Activated T-helper 9 cell treated with anti-CD3 and anti-CD28 coated beads, Interleukin-2, amount 50 U/mL, for 16 hours (primary cell): ENCODE data around the gene CERS2.
A peak's percentile ranks its signal among the peaks of the same experiment; 100 is the strongest.

ENCODE experiments used
- DNase-seq: peaks from one replicate; pipeline ENCODE4 v3.0.0-alpha.2; 2020; ENCODE audit warnings: low read depth

CERS2 gene

DNA sequence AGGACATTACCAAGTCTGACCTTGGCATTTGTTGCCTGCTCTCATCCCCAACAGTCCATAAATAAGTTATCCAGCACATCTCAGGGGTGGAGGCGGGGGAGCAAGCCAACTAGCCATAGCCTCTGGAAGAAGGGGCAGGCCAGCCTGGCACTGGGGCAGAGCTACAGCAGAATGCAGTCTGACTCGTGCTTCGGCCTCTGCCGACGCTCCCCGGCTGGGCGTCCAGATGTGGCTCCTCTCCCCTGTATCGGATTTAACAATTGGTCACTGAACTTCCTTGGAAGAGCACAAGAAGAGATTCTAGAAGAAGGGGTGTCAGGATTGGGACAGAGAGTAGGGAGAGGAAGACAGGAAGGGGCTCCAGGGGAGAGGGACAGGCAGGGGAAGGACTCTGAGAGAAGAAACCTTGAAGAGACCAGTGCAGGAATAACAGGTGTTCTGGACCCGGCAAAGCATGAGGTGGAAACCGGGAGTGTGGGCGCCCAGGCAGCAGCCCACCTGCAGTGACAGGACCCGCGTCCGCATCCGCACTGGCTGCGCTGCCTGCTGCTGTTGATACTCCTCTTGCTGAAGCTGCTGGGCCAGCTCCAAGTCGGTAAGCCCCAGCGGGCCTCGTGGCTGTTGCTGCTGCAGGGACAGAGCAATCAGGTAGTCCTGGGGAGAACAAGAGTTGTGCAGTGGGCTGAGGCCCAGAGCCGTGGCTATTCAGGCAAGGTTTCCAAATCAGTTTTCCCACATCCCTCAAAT lies 22.7 kb upstream of the CERS2 start:
- DNase-seq, result no peak

- DNase-seq, result no peak
Observed at GRCh38 chr1:150995896-150996295, 21.3 kb upstream of the CERS2 start.

DNA sequence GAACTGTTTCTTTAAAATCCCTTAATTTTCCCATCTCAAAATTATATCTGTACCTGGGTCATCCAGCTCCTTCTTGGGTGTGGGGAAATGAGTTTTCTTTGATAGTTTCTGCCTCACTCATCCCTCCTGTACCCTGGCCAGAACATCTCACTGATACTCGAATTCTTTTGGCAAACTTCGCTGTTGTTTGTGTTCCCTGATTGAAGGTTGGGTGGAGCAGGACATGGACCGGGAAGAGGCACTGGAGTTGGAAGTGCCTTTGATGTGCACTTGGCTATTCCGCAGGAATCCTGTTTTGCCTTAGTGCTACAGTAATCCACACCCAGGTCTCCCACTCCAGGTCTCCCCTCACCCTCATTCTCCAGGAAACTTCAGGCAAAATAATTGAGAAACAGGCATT lies 20.8 kb upstream of the CERS2 start:
- no peak for DNase-seq

GRCh38 chr1:150994248-150994647 lies 19.6 kb upstream of the CERS2 start:
- no peak for DNase-seq

DNA sequence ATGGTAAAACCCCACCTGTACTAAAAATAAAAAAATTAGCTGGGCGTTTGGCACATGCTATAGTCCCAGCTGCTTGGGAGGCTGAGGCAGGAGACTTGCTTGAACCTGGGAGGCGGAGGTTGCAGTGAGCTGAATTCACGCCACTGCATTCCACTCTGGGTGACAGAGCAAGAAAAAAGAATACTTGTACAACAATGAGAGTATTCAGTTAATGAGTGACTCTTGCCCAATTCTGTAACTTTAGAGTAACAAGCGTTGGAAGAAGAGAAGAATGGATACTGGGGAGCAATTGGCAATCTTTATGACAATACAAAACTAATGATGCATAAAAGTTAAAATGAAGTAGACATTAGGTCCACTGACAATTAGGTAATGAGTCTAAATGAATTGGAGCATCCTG lies 18.0 kb upstream of the CERS2 start:
- no peak for DNase-seq

DNA sequence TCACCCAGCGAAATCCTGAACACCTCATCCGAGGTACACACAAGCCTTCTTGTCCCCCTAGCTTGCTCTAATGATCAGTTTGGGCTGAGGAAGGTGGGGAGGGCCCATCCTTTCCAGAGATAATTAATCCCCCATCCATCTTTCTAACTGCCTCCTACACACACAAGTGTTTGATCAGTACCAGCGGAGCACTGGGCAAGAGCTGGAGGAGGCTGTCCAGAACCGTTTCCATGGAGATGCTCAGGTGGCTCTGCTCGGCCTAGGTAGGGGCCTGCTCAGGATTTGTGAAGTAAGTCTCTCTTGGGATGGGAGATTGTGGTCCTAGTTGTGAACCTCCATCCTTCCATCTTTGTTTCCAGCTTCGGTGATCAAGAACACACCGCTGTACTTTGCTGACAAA lies 13.3 kb upstream of the CERS2 start:
- no peak for DNase-seq

DNA sequence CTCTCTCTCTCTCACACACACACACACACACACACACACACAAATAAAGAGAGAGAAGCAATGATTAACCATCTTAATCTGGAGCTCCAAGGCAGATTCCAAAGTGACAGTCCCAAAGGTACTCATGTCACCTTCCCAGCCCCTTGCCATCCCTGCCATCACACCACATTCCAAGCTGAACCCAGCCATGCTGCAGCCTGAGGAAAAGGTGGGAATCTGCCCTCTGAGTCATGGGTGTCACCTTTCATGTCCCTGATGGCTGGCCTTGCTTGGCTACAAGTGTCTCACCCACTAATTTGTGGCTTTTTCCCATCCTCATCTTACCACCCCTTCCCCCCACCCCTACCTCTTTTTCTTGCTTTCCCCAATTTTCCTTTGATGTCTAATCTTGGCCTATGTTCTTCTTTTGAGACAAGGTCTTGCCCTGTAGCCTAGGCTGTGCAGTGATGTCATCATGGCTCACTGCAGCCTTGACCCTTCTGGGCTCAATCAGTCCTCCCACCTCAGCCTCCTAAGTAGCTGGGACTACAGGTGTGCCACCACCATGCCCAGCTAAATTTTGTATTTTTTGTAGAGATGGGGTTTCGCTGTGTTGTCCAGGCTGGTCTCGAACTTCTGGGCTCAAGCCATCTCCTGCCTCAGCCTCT lies 10.7 kb upstream of the CERS2 start:
- DNase-seq, result no peak

DNA sequence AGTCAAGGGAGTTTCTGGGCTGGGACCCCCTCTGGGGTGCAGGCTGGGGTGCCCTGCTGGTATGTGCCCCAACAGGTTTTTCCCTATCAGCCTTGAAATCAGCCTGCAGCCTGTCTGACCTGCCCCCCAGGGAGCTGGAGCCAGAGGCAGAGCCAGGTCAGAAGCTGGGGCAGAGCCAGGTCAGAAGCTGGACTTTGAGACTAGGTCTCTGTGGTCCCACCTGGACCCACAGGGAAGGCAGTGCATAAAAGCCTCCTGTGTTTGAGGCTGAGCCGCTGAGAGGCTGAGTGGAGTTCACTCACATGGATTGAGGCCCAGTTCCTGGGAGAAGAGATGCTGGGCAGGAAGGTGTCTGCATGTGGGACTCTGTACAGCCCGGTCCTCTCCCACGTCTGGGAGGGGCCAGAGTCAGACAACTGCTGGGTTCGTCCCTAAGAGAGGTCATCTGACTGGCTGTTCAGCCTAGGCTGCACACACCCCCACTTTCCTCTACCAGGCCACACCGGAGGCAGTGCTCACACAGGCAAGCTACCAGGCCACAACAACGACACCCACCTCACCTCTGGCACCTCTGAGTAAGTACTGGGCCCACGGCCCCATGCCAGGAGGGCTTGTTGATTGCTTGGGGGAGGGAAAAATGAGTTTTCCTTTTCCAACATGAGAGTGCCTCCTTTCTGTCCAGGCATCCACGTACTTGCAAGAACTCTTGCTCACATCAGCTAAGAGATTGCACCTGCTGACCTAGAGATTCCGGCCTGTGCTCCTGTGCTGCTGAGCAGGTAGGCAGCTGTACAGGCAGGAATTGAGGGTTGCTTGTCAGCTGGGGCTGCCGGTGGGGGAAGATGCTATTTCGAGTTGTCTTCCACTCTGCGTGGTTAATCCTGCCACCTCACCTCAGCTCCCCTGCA lies 7.4 kb upstream of the CERS2 start, which contains the start of gene ANXA9:
ANXA9 (plus strand) TSS at position 488 of the 908 bp plus-strand sequence. CDS start 814 bp downstream, outside the sequence.
- DNase-seq, result no peak

- no peak for DNase-seq
Observed at GRCh38 chr1:150981177-150981804, 6.7 kb upstream of the CERS2 start.

DNA sequence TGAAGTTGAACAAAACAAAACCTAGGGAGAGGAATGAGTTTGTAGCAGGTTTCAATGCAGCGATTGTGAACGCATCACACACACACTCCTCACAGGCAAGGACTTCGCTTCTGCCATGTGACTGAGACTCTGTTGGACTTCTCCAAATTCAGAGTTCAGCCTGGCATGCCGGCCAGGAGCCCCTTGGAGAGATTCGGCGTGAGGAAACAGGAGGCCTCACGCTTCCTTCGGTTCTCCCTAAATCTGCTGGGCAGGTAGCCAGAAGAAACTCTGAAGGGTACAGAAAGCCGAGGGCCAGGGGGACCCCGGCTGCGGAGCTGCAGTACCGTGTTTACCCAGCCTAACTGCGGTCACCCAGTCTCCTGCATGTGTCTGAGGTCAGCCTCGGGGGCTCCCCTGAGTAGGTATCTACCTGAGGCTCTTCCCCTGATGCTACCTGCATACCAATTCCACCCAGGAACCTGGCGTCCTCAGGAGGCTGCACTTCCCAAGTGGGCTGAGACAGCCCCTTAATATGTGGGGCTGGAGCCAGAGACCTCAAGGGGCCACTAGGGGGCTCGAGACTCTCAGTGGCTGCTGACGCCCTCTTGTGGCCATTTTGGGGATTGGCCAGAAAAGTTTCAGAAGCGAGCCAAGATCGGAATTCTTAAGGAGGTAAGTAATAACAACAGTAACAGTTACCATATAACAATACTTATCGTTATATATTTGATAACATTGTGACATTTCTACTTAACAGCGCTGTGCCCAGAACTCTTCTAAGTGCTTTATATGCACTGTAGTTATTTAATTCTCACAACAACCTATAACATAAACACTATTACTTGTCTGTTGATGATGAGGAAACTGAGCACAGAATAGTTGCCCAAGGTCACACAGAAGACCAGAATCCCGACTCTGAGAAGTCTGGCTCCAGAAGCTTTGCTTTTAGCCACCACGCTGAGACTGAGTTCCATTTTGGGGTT lies 4.7 kb upstream of the CERS2 start:
- DNase-seq, result peak; percentile 80

GRCh38 chr1:150976879-150977694 lies 2.5 kb upstream of the CERS2 start:
- peak; percentile 60 for DNase-seq

- no peak for DNase-seq
Observed at GRCh38 chr1:150976401-150976821, 1.8 kb upstream of the CERS2 start.

GRCh38 chr1:150973836-150974579 lies 627 bp downstream of the CERS2 start:
- peak; percentile 17 for DNase-seq

DNA sequence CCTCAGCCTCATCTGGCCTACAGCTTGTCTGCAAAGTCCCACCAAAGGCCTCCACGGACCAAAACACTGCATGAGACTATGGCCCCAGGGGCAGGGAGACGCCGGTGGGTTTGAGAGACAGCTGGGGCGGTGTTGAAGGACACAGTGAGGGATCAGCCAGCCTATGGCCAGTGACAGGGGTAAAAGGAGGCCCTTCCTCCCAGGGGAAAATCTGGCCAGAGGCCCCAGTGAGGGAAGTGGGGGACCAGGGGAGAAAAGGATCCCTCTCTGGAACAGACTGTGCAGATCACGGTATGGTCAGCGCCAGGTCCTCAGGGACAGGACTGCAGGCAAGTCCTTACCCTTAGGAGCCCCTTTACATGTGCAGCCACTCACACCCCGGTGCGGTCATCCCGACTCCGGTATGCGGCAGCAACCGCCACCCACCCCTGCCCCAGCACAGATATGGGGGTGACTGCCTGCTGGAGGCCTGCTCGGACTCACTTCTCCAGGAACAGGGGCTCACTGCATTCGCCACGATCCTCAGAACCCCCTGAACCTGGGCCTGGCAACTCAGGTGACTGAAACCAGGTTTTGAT lies 1.3 kb downstream of the CERS2 start:
- no peak for DNase-seq

- no peak for DNase-seq
Observed at GRCh38 chr1:150972417-150972940, 2.2 kb downstream of the CERS2 start.

- DNase-seq, result no peak
Observed at GRCh38 chr1:150971583-150972416, 2.8 kb downstream of the CERS2 start.

DNA sequence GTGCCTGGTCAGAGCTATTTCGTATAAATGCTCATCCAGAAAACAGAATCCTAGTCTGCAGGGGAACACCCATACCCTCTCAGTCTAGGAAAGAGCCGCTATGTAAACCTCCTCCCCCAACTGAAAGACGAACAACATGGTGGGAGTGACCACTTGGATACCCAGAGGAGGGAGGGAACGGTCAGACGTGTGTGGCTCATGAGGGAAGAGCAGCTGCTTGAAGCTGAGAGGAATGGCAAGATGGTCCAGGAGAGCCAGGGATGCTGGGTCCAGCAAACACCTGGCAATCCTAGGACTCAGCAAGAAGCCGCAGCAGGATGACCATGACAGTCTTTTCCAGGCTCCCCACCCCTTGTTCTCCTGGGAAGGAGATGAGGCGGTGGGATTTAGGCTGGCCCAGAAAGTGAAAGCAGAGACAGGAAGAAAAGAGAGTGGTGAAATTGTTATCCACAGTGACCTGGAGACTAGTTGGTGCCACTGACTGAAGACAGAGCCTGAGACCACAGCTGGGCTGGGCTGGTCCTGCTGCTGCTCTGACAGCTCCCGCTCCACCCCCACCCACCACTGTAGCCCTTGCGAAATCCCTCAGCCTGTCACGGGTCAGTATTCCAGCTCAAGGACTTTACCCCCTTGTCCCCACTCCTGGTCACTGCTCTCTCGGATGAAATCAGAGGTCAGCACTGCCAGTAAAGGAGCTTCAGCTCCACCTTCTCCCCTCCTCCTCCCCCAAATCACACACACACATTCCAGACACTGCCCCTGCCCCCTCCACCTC lies 3.6 kb downstream of the CERS2 start:
- no peak for DNase-seq
